Activated T-helper 1 cell treated with anti-CD3 and anti-CD28 coated beads, Interleukin-12 subunit alpha, Interleukin-12 subunit beta, Interleukin-2, Interleukin-4 antibody, amounts not matched to agents 30 ng/mL and 10 ng/mL and 1 ng/mL, durations not matched to agents 14 hours and 24 hours and 36 hours (primary cell): Measurements from ENCODE around the gene NFKBIZ. TPM values are rescaled to one million over a fixed set of nuclear protein-coding genes. Genes with fewer than 3 reads are reported as not detected.

Experiments used
- DNase-seq: peaks from one replicate; pipeline ENCODE4 v3.0.0; 2021; ENCODE audit warnings: low spot score
- H3K27ac Mint-ChIP-seq: one replicate; pipeline ENCODE4 v1.8.0; 2021; ENCODE audit warnings: mild to moderate bottlenecking, mixed read lengths
- H3K27me3 Mint-ChIP-seq: one replicate; pipeline ENCODE4 v1.8.0; 2022; ENCODE audit warnings: mild to moderate bottlenecking, moderate library complexity, mixed read lengths; ENCODE audit not compliant: insufficient read depth
- H3K36me3 Mint-ChIP-seq: one replicate; pipeline ENCODE4 v1.8.0; 2021; ENCODE audit warnings: low read depth, mixed read lengths
- H3K4me1 Mint-ChIP-seq: one replicate; pipeline ENCODE4 v1.8.0; 2021; ENCODE audit warnings: low read depth, mixed read lengths
- H3K4me3 Mint-ChIP-seq: one replicate; pipeline ENCODE4 v1.8.0; 2021; ENCODE audit warnings: mild to moderate bottlenecking, moderate library complexity, mixed read lengths
- H3K9me3 Mint-ChIP-seq: one replicate; pipeline ENCODE4 v1.8.0; 2021; ENCODE audit warnings: mixed read lengths
- intact Hi-C: fragments of 100-400 bp; cut with micrococcal nuclease; formaldehyde crosslinking; loops from one replicate; pipeline ENCODE4 v1.15.1; 2024
- total RNA-seq: library from RNA; stranded (reverse); gene quantifications from 2 replicates; pipeline ENCODE4 v1.2.3, GENCODE V29; 2022

NFKBIZ gene
- total RNA-seq, 1 donor from 2014 or later, result 72.4 TPM

- H3K27ac Mint-ChIP-seq, result no peak overlapping the region
- intact Hi-C loops, result loop anchor here (1.0 kb wide), 1 partner anchor 9 kb away; no protein-coding TSS in a partner anchor
- H3K4me3 Mint-ChIP-seq, result no peak overlapping the region
- peaks cover 8% of the 10 kb centered on the region for H3K9me3 Mint-ChIP-seq
- peaks cover 52% of the 10 kb centered on the region for H3K36me3 Mint-ChIP-seq
- peaks cover 31% of the 10 kb centered on the region for H3K4me1 Mint-ChIP-seq
- no peaks in the 10 kb centered on the region for H3K27me3 Mint-ChIP-seq
- DNase-seq, result no peak
These were observed 2.6 kb upstream of the NFKBIZ start for GRCh38 chr3:101846709-101847108.

- H3K9me3 Mint-ChIP-seq, result peaks cover 3% of the 10 kb centered on the region
- intact Hi-C loops, result loop anchor here (1.0 kb wide), 1 partner anchor 10 kb away; no protein-coding TSS in a partner anchor
- no peaks in the 10 kb centered on the region for H3K27me3 Mint-ChIP-seq
- H3K27ac Mint-ChIP-seq, result peak overlapping the region; percentile 28
- peaks cover 53% of the 10 kb centered on the region for H3K36me3 Mint-ChIP-seq
- H3K4me3 Mint-ChIP-seq, result no peak overlapping the region
- peaks cover 32% of the 10 kb centered on the region for H3K4me1 Mint-ChIP-seq
- DNase-seq, result no peak
These were observed 2.0 kb upstream of the NFKBIZ start for GRCh38 chr3:101847328-101847727.

GRCh38 chr3:101848326-101848725 lies 988 bp upstream of the NFKBIZ start:
- intact Hi-C loops, result loop anchor here (2.0 kb wide), 1 partner anchor 70 kb away; the partner anchor contains the start of gene NXPE3
- H3K27me3 Mint-ChIP-seq, result no peaks in the 10 kb centered on the region

GRCh38 chr3:101849714-101850245 lies 466 bp downstream of the NFKBIZ start:
- Mint-ChIP-seq H3K4me1 (peaks cover 56% of the 10 kb centered on the region), H3K9me3 (no peaks in the 10 kb centered on the region), H3K27ac (peak overlapping the region; percentile 96), H3K4me3 (peak overlapping the region; percentile 93), H3K27me3 (no peaks in the 10 kb centered on the region), H3K36me3 (peaks cover 62% of the 10 kb centered on the region)
- peak; percentile 59 for DNase-seq
- intact Hi-C loops, result loop anchor here (1.0 to 5.0 kb wide), 11 partner anchors 22 to 376 kb away; partner anchors contain the start of genes CEP97, NXPE3, PCNP and RPL24

More at GRCh38 chr3:101848326-101848725, 988 bp upstream of the NFKBIZ start:
- Mint-ChIP-seq H3K4me1 (peaks cover 42% of the 10 kb centered on the region), H3K4me3 (peak overlapping the region; percentile 81), H3K36me3 (peaks cover 56% of the 10 kb centered on the region), H3K27ac (peak overlapping the region; percentile 91), H3K9me3 (no peaks in the 10 kb centered on the region)
- DNase-seq, result no peak

GRCh38 chr3:101850246-101851051 lies 1.1 kb downstream of the NFKBIZ start:
- peak overlapping the region; percentile 96 for H3K27ac Mint-ChIP-seq
- DNase-seq, result peak; percentile 62
- H3K27me3 Mint-ChIP-seq, result no peaks in the 10 kb centered on the region
- H3K36me3 Mint-ChIP-seq, result peaks cover 67% of the 10 kb centered on the region
- H3K4me3 Mint-ChIP-seq, result peak overlapping the region; percentile 93
- intact Hi-C loops, result loop anchor here (1.0 to 5.0 kb wide), 15 partner anchors 11 to 375 kb away; partner anchors contain the start of genes CEP97, PCNP and RPL24
- no peaks in the 10 kb centered on the region for H3K9me3 Mint-ChIP-seq
- H3K4me1 Mint-ChIP-seq, result peaks cover 63% of the 10 kb centered on the region

- intact Hi-C loops, result loop anchor here (1.0 to 5.0 kb wide), 8 partner anchors 10 to 276 kb away; partner anchors contain the start of genes PCNP and RPL24
- H3K4me3 Mint-ChIP-seq, result peak overlapping the region; percentile 93
- peaks cover 65% of the 10 kb centered on the region for H3K36me3 Mint-ChIP-seq
- H3K9me3 Mint-ChIP-seq, result no peaks in the 10 kb centered on the region
- H3K4me1 Mint-ChIP-seq, result peaks cover 69% of the 10 kb centered on the region
- H3K27ac Mint-ChIP-seq, result peak overlapping the region; percentile 96
- H3K27me3 Mint-ChIP-seq, result no peaks in the 10 kb centered on the region
- DNase-seq, result no peak
These were observed 1.9 kb downstream of the NFKBIZ start for GRCh38 chr3:101851072-101851770.

- Mint-ChIP-seq H3K27ac (peak overlapping the region; percentile 96), H3K27me3 (no peaks in the 10 kb centered on the region), H3K4me1 (peaks cover 77% of the 10 kb centered on the region), H3K4me3 (peak overlapping the region; percentile 93), H3K9me3 (no peaks in the 10 kb centered on the region), H3K36me3 (peaks cover 67% of the 10 kb centered on the region)
- DNase-seq, result no peak
- intact Hi-C loops, result loop anchor here (1.0 to 5.0 kb wide), 8 partner anchors 9 to 277 kb away; partner anchors contain the start of genes PCNP and RPL24
These were observed 2.8 kb downstream of the NFKBIZ start for GRCh38 chr3:101851850-101852714.

GRCh38 chr3:101852983-101853840 lies 3.9 kb downstream of the NFKBIZ start:
- no peaks in the 10 kb centered on the region for H3K9me3 Mint-ChIP-seq
- H3K4me3 Mint-ChIP-seq, result peak overlapping the region; percentile 93
- H3K36me3 Mint-ChIP-seq, result peaks cover 75% of the 10 kb centered on the region
- intact Hi-C loops, result loop anchor here (5.0 kb wide), 1 partner anchor 259 kb away; no protein-coding TSS in a partner anchor
- no peak for DNase-seq
- H3K27ac Mint-ChIP-seq, result peak overlapping the region; percentile 56
- peaks cover 80% of the 10 kb centered on the region for H3K4me1 Mint-ChIP-seq
- no peaks in the 10 kb centered on the region for H3K27me3 Mint-ChIP-seq

- peaks cover 81% of the 10 kb centered on the region for H3K4me1 Mint-ChIP-seq
- DNase-seq, result no peak
- peak overlapping the region; percentile 93 for H3K4me3 Mint-ChIP-seq
- H3K36me3 Mint-ChIP-seq, result peaks cover 80% of the 10 kb centered on the region
- H3K27ac Mint-ChIP-seq, result peak overlapping the region; percentile 25
- H3K9me3 Mint-ChIP-seq, result no peaks in the 10 kb centered on the region
- intact Hi-C loops, result loop anchor here (5.0 kb wide), 1 partner anchor 258 kb away; no protein-coding TSS in a partner anchor
- H3K27me3 Mint-ChIP-seq, result no peaks in the 10 kb centered on the region
These were observed 4.7 kb downstream of the NFKBIZ start for GRCh38 chr3:101853982-101854381.

- peak overlapping the region; percentile 93 for H3K4me3 Mint-ChIP-seq
- H3K36me3 Mint-ChIP-seq, result peaks cover 88% of the 10 kb centered on the region
- intact Hi-C loops, result loop anchor here (5.0 kb wide), 1 partner anchor 258 kb away; no protein-coding TSS in a partner anchor
- DNase-seq, result no peak
- no peaks in the 10 kb centered on the region for H3K27me3 Mint-ChIP-seq
- H3K4me1 Mint-ChIP-seq, result peaks cover 89% of the 10 kb centered on the region
- H3K9me3 Mint-ChIP-seq, result no peaks in the 10 kb centered on the region
- peak overlapping the region; percentile 63 for H3K27ac Mint-ChIP-seq
These were observed 5.4 kb downstream of the NFKBIZ start for GRCh38 chr3:101854608-101855304.
